Measurements from ENCODE around the gene ZSWIM8.

Gene ZSWIM8

DNA sequence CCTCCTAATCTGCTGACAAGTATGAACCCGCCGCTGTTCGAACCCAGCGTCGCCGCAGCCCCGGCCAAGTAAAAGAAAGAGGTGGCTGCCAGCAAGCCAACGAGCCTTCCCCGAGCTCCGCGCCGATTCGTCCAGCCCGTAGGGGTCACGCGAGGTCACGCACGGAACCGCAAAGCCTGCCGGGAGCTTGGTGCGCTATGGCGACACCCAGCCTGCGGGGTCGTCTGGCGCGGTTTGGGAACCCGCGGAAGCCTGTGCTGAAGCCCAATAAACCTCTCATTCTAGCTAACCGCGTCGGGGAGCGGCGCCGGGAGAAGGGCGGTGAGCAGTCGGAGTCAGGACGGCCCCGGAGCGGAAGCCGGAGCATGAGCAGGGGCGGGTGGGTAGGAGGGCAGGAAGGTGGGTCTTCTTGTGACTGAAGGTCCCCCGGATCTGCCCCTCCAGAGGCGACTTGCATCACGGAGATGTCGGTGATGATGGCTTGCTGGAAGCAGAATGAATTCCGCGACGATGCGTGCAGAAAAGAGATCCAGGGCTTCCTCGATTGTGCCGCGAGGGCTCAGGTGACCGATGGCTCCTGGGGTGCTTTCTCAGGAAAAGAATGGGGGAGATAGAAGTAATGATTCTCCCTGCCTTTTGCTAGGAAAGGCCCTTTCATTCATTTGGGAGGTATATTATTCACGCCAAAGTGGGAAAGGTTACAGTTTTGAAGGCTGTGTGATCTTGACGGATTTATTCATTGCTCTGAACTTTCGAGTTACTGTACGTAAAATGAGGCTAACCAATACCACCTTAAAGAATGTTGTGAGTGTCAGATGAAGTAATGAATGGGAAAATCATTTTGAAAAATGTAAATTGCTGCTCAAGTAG lies 3.3 kb upstream of the ZSWIM8 start, which contains the start of gene CHCHD1 (continued):
- TF ChIP-seq ZNF449 (tag by site-specific recombination; IDR thresholded peaks at IDR 0.05) (no peak), ZNF510 (tag by site-specific recombination; IDR thresholded peaks at IDR 0.05; ENCODE audit: insufficient replicate concordance) (no peak), ZNF23 (tag by site-specific recombination; IDR thresholded peaks at IDR 0.05; ENCODE audit: borderline replicate concordance) (no peak), REPIN1 (tag by site-specific recombination; IDR thresholded peaks at IDR 0.05; ENCODE audit: low read depth) (no peak), ZNF658 (tag by site-specific recombination; IDR thresholded peaks at IDR 0.05) (no peak), ZNF530 (tag by site-specific recombination; IDR thresholded peaks at IDR 0.05; ENCODE audit: low read depth) (no peak), ZNF157 (tag by site-specific recombination; IDR thresholded peaks at IDR 0.05) (no peak), YY1 (tag by site-specific recombination; IDR thresholded peaks at IDR 0.05) (peak; percentile 91), ZNF16 (tag by site-specific recombination; IDR thresholded peaks at IDR 0.05; ENCODE audit: low read depth) (no peak), ZFHX2 (tag by site-specific recombination; conservative IDR thresholded peaks at IDR 0.05) (peak; percentile 64), ZNF837 (tag by site-specific recombination; IDR thresholded peaks at IDR 0.05) (no peak), KLF17 (tag by site-specific recombination; IDR thresholded peaks at IDR 0.05) (peak; percentile 12; the same call in 1 of the 2 replicates), ZNF514 (tag by site-specific recombination; IDR thresholded peaks at IDR 0.05) (no peak), GFI1B (tag by site-specific recombination; IDR thresholded peaks at IDR 0.05) (no peak), ZNF26 (tag by site-specific recombination; IDR thresholded peaks at IDR 0.05) (no peak), ZNF521 (tag by site-specific recombination; IDR thresholded peaks at IDR 0.05) (no peak), ZNF548 (tag by site-specific recombination; IDR thresholded peaks at IDR 0.05) (no peak), ZNF202 (tag by site-specific recombination; IDR thresholded peaks at IDR 0.05; ENCODE audit: borderline replicate concordance) (no peak), OVOL3 (tag by site-specific recombination; IDR thresholded peaks at IDR 0.05) (no peak), YY2 (tag by site-specific recombination; IDR thresholded peaks at IDR 0.05) (peak; percentile 97), ZNF677 (tag by site-specific recombination; IDR thresholded peaks at IDR 0.05) (no peak), ZNF239 (tag by site-specific recombination; IDR thresholded peaks at IDR 0.05) (no peak), ZNF19 (tag by site-specific recombination; IDR thresholded peaks at IDR 0.05; ENCODE audit: low read depth) (no peak), TRIM28 (IDR thresholded peaks at IDR 0.05; ENCODE audit: borderline replicate concordance, low read length) (no peak)
- TF ChIP-seq, protein P1, sequence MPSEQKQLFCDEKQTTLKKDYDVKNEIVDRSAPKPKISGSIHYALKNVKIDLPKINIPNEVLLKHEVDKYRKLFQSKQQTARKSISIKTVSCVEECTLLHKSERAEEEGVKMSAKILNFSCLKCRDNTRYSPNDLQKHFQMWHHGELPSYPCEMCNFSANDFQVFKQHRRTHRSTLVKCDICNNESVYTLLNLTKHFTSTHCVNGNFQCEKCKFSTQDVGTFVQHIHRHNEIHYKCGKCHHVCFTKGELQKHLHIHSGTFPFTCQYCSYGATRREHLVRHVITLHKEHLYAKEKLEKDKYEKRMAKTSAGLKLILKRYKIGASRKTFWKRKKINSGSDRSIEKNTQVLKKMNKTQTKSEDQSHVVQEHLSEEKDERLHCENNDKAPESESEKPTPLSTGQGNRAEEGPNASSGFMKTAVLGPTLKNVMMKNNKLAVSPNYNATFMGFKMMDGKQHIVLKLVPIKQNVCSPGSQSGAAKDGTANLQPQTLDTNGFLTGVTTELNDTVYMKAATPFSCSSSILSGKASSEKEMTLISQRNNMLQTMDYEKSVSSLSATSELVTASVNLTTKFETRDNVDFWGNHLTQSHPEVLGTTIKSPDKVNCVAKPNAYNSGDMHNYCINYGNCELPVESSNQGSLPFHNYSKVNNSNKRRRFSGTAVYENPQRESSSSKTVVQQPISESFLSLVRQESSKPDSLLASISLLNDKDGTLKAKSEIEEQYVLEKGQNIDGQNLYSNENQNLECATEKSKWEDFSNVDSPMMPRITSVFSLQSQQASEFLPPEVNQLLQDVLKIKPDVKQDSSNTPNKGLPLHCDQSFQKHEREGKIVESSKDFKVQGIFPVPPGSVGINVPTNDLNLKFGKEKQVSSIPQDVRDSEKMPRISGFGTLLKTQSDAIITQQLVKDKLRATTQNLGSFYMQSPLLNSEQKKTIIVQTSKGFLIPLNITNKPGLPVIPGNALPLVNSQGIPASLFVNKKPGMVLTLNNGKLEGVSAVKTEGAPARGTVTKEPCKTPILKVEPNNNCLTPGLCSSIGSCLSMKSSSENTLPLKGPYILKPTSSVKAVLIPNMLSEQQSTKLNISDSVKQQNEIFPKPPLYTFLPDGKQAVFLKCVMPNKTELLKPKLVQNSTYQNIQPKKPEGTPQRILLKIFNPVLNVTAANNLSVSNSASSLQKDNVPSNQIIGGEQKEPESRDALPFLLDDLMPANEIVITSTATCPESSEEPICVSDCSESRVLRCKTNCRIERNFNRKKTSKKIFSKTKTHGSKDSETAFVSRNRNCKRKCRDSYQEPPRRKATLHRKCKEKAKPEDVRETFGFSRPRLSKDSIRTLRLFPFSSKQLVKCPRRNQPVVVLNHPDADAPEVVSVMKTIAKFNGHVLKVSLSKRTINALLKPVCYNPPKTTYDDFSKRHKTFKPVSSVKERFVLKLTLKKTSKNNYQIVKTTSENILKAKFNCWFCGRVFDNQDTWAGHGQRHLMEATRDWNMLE (tag by site-specific recombination; conservative IDR thresholded peaks at IDR 0.05; ENCODE audit: low read depth): 0 out of 2 replicates have a peak, but pooled peaks have one; percentile 13
- TF ChIP-seq, protein P2, sequence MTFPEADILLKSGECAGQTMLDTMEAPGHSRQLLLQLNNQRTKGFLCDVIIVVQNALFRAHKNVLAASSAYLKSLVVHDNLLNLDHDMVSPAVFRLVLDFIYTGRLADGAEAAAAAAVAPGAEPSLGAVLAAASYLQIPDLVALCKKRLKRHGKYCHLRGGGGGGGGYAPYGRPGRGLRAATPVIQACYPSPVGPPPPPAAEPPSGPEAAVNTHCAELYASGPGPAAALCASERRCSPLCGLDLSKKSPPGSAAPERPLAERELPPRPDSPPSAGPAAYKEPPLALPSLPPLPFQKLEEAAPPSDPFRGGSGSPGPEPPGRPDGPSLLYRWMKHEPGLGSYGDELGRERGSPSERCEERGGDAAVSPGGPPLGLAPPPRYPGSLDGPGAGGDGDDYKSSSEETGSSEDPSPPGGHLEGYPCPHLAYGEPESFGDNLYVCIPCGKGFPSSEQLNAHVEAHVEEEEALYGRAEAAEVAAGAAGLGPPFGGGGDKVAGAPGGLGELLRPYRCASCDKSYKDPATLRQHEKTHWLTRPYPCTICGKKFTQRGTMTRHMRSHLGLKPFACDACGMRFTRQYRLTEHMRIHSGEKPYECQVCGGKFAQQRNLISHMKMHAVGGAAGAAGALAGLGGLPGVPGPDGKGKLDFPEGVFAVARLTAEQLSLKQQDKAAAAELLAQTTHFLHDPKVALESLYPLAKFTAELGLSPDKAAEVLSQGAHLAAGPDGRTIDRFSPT (tag by site-specific recombination; IDR thresholded peaks at IDR 0.05): no peak
- TF ChIP-seq, protein P3, sequence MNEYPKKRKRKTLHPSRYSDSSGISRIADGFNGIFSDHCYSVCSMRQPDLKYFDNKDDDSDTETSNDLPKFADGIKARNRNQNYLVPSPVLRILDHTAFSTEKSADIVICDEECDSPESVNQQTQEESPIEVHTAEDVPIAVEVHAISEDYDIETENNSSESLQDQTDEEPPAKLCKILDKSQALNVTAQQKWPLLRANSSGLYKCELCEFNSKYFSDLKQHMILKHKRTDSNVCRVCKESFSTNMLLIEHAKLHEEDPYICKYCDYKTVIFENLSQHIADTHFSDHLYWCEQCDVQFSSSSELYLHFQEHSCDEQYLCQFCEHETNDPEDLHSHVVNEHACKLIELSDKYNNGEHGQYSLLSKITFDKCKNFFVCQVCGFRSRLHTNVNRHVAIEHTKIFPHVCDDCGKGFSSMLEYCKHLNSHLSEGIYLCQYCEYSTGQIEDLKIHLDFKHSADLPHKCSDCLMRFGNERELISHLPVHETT (tag by site-specific recombination; IDR thresholded peaks at IDR 0.05): peak; percentile 67; the same call in 1 of the 2 replicates

All from HEK293 (cell line).